ENCODE results near the gene ZNF619. TPM values are rescaled to one million over a fixed set of nuclear protein-coding genes. Genes with fewer than 3 reads are reported as not detected.
A peak's percentile ranks its signal among the peaks of the same experiment; 100 is the strongest.

ZNF619 gene
- total and polyA plus RNA-seq, 2 of the 4 experiments (the other 2 are of a cell fraction): 2.0 to 4.8 TPM

GRCh38 chr3:40524222-40524567, 47.3 kb downstream of the ZNF619 start:
- H3K27ac ChIP-seq (ENCODE audit: insufficient read depth, low read length): peak overlapping the region; percentile 84
- no CpG with 5 or more reads among the region's 5 CpGs for WGBS, 2 experiments (ENCODE audit: extremely low coverage in 2 of 2, insufficient read length in 1 of 2)
- BruUV-seq (replicated peaks): no TSS peak
- peak overlapping the region; percentile 53; the same call in 1 of the 2 replicates for H3K18ac ChIP-seq (ENCODE audit: low read depth, low read length)
- H2AK9ac ChIP-seq (replicated peaks; ENCODE audit: low read depth, low read length, poor library complexity): peak overlapping the region; percentile 82
- H3K14ac ChIP-seq (replicated peaks; ENCODE audit: low read depth, low read length): peak overlapping the region; percentile 86
- H3K9me3 ChIP-seq (ENCODE audit: control insufficient read depth, insufficient read depth, low read length): no peaks in the 10 kb centered on the region
- H4K91ac ChIP-seq (ENCODE audit: insufficient read depth, low read depth, low read length): peak overlapping the region; percentile 92
- H3K23ac ChIP-seq (ENCODE audit: low read depth, low read length): peak overlapping the region; percentile 72
- intact Hi-C loops (cut with micrococcal nuclease) (loop anchor here (1.0 to 2.0 kb wide), 2 partner anchors 47 to 71 kb away; partner anchors contain the start of gene ZNF619), in situ Hi-C loops (cut with MboI; ENCODE audit: low sequenced_read_pairs) (no loop called here), dilution Hi-C loops (cut with HindIII; ENCODE audit: low sequenced_read_pairs, unreplicated experiment) (no loop called here)
- peak overlapping the region; percentile 100 for H2AFZ ChIP-seq (replicated peaks; ENCODE audit: low read length, poor library complexity)
- H3K4ac ChIP-seq (ENCODE audit: low read depth, low read length): peak overlapping the region; percentile 94
- 0 out of 3 replicates have a peak overlapping the region, but pooled peaks have one; percentile 64 for H2BK15ac ChIP-seq (ENCODE audit: low read depth, low read length)
- H3K4me1 ChIP-seq (ENCODE audit: control insufficient read depth, insufficient read depth, low read length): peaks cover 3% of the 10 kb centered on the region
- ChIA-PET CTCF (interaction anchor here (0.6 to 0.7 kb wide), 2 partner anchors 59 to 928 kb away, joined by 3 to 7 read pairs; no protein-coding TSS in a partner anchor), POLR2A (ENCODE audit: unreplicated experiment) (interaction anchor here (0.6 kb wide), 1 partner anchor 16 kb away, joined by 4 read pairs; no protein-coding TSS in a partner anchor)
- no peak for TF ChIP-seq MXI1 (IDR thresholded peaks at IDR 0.05; ENCODE audit: borderline replicate concordance, low read depth, low read length)
- TF ChIP-seq NFE2L2 (IDR thresholded peaks at IDR 0.05; ENCODE audit: low read depth, low read length): no peak
- ATAC-seq (ENCODE audit: low read depth) (no peak; the same call in 1 of the 2 replicates), DNase-seq (peak; percentile 3)
- peak overlapping the region; percentile 70; the same call in 1 of the 2 replicates for H2BK120ac ChIP-seq (ENCODE audit: low read depth, low read length)
- no peak overlapping the region for H2BK5ac ChIP-seq (ENCODE audit: low read depth, low read length, poor library complexity, severe bottlenecking)
- H3K9me1 ChIP-seq (ENCODE audit: insufficient read depth, low read length): no peaks in the 10 kb centered on the region; the same call in 1 of the 2 replicates
- peak overlapping the region; percentile 79 for H3K4me3 ChIP-seq (ENCODE audit: insufficient read depth, low read depth, low read length)
- peak overlapping the region; percentile 98 to 99 for H4K8ac ChIP-seq (ENCODE audit: low read depth in 2 of 2, low read length in 2 of 2)
- peaks cover 19 to 20% of the 10 kb centered on the region in 2 experiments; a peak in 3 of 4 replicates for H3K79me1 ChIP-seq (ENCODE audit: low read depth in 1 of 2, low read length in 2 of 2)
- no peaks in the 10 kb centered on the region for H3K27me3 ChIP-seq (ENCODE audit: control insufficient read depth, insufficient read depth, low read length)
- H3K4me2 ChIP-seq (ENCODE audit: low read depth, low read length): peak overlapping the region; percentile 95
- no peaks in the 10 kb centered on the region for H4K20me1 ChIP-seq (ENCODE audit: insufficient read depth, low read length)
- H3K9ac ChIP-seq (ENCODE audit: low read depth, low read length): peak overlapping the region; percentile 84
- peaks cover 7% of the 10 kb centered on the region for H3K36me3 ChIP-seq (ENCODE audit: control insufficient read depth, insufficient read depth, low read length)
- H2AK5ac ChIP-seq (ENCODE audit: low read depth, low read length): peak overlapping the region; percentile 10; the same call in 1 of the 2 replicates
- H4K5ac ChIP-seq (ENCODE audit: low read depth, low read length): peak overlapping the region; percentile 95
- peak overlapping the region; percentile 8; the same call in 1 of the 2 replicates for H3K56ac ChIP-seq (ENCODE audit: extremely low read depth, insufficient read depth, low read length)
- H2BK20ac ChIP-seq (ENCODE audit: low read depth, low read length): no peak overlapping the region
